AG04449 (cell line): ENCODE data around the gene SF3B5.
"Not testable (repeated sequence)": the region's sequence is repeated elsewhere in the genome, so short reads cannot be mapped to it uniquely, and the experiment has no call there.

ENCODE experiments used
- CTCF ChIA-PET: fragments of 350-600 bp; formaldehyde crosslinking; extraction: SDS; loops from one replicate; lab custom pipeline; 2021; ENCODE audit warnings: antibody characterized with exemption; lab: Yijun Ruan, JAX
- POLR2A ChIA-PET: fragments of 400-600, 350-600 bp; formaldehyde crosslinking; extraction: SDS; loops from one replicate; lab custom pipeline; 2020; ENCODE audit warnings: antibody characterized with exemption, inconsistent platforms; lab: Yijun Ruan, JAX
- DNase-seq: peaks from one replicate; pipeline ENCODE4 v3.0.0-alpha.2; 2010; ENCODE audit warnings: low read depth, low spot score
- H3K4me3 ChIP-seq: 2 replicates; pipeline ENCODE4 v1.5.1; 2011; ENCODE audit warnings: low read depth, mild to moderate bottlenecking, control low read depth, low read length
- TF ChIP-seq, protein P1 (sequence below): IDR thresholded peaks from one replicate; pipeline ENCODE4 v1.5.1; 2011; ENCODE audit warnings: mild to moderate bottlenecking, moderate library complexity, low read length, control low read depth, inconsistent platforms; ENCODE audit not compliant: insufficient read depth; ENCODE audit errors: missing control alignments

SF3B5 gene

DNA sequence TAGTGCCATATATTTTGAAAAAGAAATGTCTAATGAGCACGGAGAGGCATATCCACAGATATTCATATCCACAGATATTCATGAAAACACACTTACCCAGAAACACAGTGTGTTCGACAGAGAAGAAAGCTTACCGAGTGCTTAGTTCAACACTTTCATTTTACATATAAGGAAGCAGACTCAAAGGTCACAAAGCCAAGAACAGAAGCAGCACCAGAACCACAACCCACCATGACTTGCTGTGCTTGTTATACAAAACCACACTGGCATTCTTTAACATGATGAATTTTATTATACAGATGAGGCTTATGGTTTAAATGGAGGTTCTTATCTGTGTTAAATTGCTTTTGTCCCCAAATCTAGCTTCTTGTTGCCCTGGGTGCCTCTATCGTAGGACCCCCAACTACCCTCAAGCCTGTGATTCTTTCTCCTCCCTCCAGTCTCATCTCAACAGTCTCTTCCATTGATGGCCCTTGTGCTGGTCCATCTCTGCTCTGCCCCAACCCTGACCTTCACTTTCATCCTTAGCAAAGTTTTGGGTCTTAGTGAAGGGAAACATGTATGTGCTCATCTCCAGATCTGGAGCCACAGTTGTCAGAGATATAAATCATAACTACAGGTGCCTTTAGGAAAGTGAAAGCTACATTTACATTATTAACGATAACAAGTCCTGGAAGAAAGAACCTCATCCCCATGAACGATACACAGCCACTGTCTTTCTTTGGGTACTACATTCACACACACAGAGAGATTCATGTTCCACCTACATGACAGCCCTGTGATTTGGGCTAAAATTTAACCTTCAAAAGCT, 40.0 kb downstream of the SF3B5 start:
- POLR2A ChIA-PET: no interaction called here
- DNase-seq: no peak
- TF ChIP-seq, protein P1, sequence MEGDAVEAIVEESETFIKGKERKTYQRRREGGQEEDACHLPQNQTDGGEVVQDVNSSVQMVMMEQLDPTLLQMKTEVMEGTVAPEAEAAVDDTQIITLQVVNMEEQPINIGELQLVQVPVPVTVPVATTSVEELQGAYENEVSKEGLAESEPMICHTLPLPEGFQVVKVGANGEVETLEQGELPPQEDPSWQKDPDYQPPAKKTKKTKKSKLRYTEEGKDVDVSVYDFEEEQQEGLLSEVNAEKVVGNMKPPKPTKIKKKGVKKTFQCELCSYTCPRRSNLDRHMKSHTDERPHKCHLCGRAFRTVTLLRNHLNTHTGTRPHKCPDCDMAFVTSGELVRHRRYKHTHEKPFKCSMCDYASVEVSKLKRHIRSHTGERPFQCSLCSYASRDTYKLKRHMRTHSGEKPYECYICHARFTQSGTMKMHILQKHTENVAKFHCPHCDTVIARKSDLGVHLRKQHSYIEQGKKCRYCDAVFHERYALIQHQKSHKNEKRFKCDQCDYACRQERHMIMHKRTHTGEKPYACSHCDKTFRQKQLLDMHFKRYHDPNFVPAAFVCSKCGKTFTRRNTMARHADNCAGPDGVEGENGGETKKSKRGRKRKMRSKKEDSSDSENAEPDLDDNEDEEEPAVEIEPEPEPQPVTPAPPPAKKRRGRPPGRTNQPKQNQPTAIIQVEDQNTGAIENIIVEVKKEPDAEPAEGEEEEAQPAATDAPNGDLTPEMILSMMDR: no peak
- CTCF ChIA-PET: interaction anchor here (0.8 kb wide), 1 partner anchor 116 kb away, joined by 3 read pairs; no protein-coding TSS in a partner anchor
- H3K4me3 ChIP-seq: no peak overlapping the region

GRCh38 chr6:144053601-144054000, 41.8 kb downstream of the SF3B5 start:
- ChIA-PET POLR2A (interaction anchor here (0.5 kb wide), 1 partner anchor 97 kb away, joined by 3 read pairs; the partner anchor contains the start of gene STX11), CTCF (no interaction called here)
- DNase-seq: no peak
- no peak overlapping the region for H3K4me3 ChIP-seq
- TF ChIP-seq, protein P1: no peak

DNA sequence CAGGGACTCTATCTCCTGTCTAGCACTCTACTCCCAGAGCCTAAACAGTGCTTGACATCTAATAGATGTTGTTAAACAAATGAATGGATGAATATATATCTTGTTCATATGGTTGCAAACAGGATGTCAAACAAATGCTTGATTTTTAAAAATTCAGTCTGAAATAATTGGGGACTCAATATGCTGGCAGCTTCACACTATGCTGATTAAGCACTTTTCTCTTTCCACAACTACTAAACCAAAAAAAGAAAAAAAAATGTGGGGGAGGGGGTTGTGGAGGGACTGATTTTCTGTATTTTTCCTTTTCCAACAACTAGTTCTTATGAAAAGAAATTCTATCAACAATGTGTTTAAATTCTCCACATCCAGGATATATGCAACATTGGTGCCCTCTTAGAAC, 42.9 kb downstream of the SF3B5 start:
- DNase-seq: no peak
- no peak overlapping the region for H3K4me3 ChIP-seq
- CTCF ChIA-PET: no interaction called here
- POLR2A ChIA-PET: no interaction called here
- TF ChIP-seq, protein P1: no peak

DNA sequence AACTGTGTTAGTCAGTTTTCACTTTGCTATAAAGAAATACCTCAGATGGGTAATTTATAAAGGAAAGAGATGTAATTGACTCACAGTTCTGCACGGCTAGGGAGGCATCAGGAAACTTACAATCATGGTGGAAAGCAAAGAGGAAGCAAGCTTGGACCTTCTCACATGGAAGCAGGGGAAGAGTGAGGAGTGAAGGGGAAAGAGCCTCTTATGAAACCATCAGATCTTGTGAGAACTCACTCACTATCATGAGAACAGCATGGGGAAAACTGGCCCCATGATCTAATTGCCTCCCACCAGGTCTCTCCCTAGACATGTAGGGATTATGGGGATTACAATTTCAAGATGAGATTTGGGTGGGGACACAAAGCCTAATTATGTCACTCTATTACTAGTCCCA, 46.0 kb downstream of the SF3B5 start:
- CTCF ChIA-PET: no interaction called here
- POLR2A ChIA-PET: no interaction called here
- TF ChIP-seq, protein P1: no peak
- no peak for DNase-seq
- H3K4me3 ChIP-seq: no peak overlapping the region

- H3K4me3 ChIP-seq: no peak overlapping the region
- TF ChIP-seq, protein P1: no peak
- ChIA-PET POLR2A (no interaction called here), CTCF (no interaction called here)
- DNase-seq: no peak
Measured at GRCh38 chr6:144047688-144048087, 47.7 kb downstream of the SF3B5 start.

DNA sequence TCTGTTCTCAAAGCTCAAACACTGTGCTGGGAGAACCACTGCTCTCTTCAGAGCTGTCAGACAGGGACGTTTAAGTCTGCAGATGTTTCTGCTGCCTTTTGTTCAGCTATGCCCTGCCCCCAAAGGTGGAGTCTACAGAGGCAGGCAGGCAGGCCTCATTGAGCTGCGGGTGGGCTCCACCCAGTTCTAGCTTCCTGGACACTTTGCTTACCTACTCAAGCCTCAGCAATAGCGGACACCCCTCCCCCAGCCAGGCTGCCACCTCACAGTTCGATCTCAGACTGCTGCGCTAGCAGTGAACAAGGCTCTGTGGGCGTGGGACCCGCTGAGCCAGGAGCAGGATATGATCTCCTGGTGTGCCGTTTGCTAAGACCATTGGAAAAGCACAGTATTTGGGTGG, 48.7 kb downstream of the SF3B5 start:
- H3K4me3 ChIP-seq, DNase-seq, CTCF ChIA-PET, POLR2A ChIA-PET: not testable (repeated sequence)

GRCh38 chr6:144044989-144045388, 50.4 kb downstream of the SF3B5 start:
- POLR2A ChIA-PET, CTCF ChIA-PET, H3K4me3 ChIP-seq, DNase-seq: not testable (repeated sequence)
